ENCODE results near the gene NOA1.
A peak's percentile ranks its signal among the peaks of the same experiment; 100 is the strongest.

NOA1 gene

GRCh38 chr4:56977321-56978012 lies at the start of gene NOA1:
Gene NOA1 (minus strand): TSS chr4:56977606. CDS start chr4:56977585, 21 bp downstream.
- Histone ChIP-seq H3K36me3 (ENCODE audit: insufficient read depth, low read length) (peaks cover 41% of the 10 kb centered on the region), H3K9me3 (ENCODE audit: low read depth, low read length) (peaks cover 3% of the 10 kb centered on the region; the same call in 1 of the 2 replicates), H3K4me3 (peak within 1 kb of the TSS; percentile 91), H3K9ac (ENCODE audit: insufficient read length) (peak within 1 kb of the TSS; percentile 93), H3K27ac (peak within 1 kb of the TSS; percentile 96)
- TF ChIP-seq EZH2 (IDR thresholded peaks at IDR 0.05) (no peak), FOXP2 (optimal IDR thresholded peaks at IDR 0.05; ENCODE audit: control extremely low read depth, extremely low read length, insufficient read depth) (peak; percentile 61), POLR2AphosphoS5 (IDR thresholded peaks at IDR 0.05; ENCODE audit: borderline replicate concordance, low read depth, low read length) (peak; percentile 91)
- DNase-seq (ENCODE audit: low read depth, low spot score): peak; percentile 98

GRCh38 chr4:57023104-57023503 lies 45.7 kb upstream of the NOA1 start:
- peaks cover 94% of the 10 kb centered on the region for H3K36me3 ChIP-seq (ENCODE audit: insufficient read depth, low read length)
- H3K9me3 ChIP-seq (ENCODE audit: low read depth, low read length): no peaks in the 10 kb centered on the region
- H3K9ac ChIP-seq (ENCODE audit: insufficient read length): no peak overlapping the region
- no peak overlapping the region for H3K4me3 ChIP-seq
- H3K27ac ChIP-seq: no peak overlapping the region
- no peak for DNase-seq (ENCODE audit: low read depth, low spot score)
- TF ChIP-seq POLR2AphosphoS5 (IDR thresholded peaks at IDR 0.05; ENCODE audit: borderline replicate concordance, low read depth, low read length): no peak
- no peak for TF ChIP-seq EZH2 (IDR thresholded peaks at IDR 0.05)
- TF ChIP-seq FOXP2 (optimal IDR thresholded peaks at IDR 0.05; ENCODE audit: control extremely low read depth, extremely low read length, insufficient read depth): no peak

- Histone ChIP-seq H3K36me3 (ENCODE audit: insufficient read depth, low read length) (peaks cover 90% of the 10 kb centered on the region), H3K4me3 (no peak overlapping the region), H3K9ac (ENCODE audit: insufficient read length) (no peak overlapping the region), H3K27ac (no peak overlapping the region), H3K9me3 (ENCODE audit: low read depth, low read length) (no peaks in the 10 kb centered on the region)
- DNase-seq (ENCODE audit: low read depth, low spot score): no peak
- TF ChIP-seq EZH2 (IDR thresholded peaks at IDR 0.05) (no peak), POLR2AphosphoS5 (IDR thresholded peaks at IDR 0.05; ENCODE audit: borderline replicate concordance, low read depth, low read length) (no peak), FOXP2 (optimal IDR thresholded peaks at IDR 0.05; ENCODE audit: control extremely low read depth, extremely low read length, insufficient read depth) (no peak)
Measured at GRCh38 chr4:57020467-57021101, 43.2 kb upstream of the NOA1 start.

GRCh38 chr4:57018980-57019379 lies 41.6 kb upstream of the NOA1 start:
- Histone ChIP-seq H3K9ac (ENCODE audit: insufficient read length) (no peak overlapping the region), H3K27ac (no peak overlapping the region), H3K9me3 (ENCODE audit: low read depth, low read length) (no peaks in the 10 kb centered on the region), H3K36me3 (ENCODE audit: insufficient read depth, low read length) (peaks cover 86% of the 10 kb centered on the region), H3K4me3 (no peak overlapping the region)
- DNase-seq (ENCODE audit: low read depth, low spot score): no peak
- no peak for TF ChIP-seq FOXP2 (optimal IDR thresholded peaks at IDR 0.05; ENCODE audit: control extremely low read depth, extremely low read length, insufficient read depth)
- no peak for TF ChIP-seq EZH2 (IDR thresholded peaks at IDR 0.05)
- TF ChIP-seq POLR2AphosphoS5 (IDR thresholded peaks at IDR 0.05; ENCODE audit: borderline replicate concordance, low read depth, low read length): no peak

- Histone ChIP-seq H3K27ac (no peak overlapping the region), H3K9ac (ENCODE audit: insufficient read length) (no peak overlapping the region), H3K36me3 (ENCODE audit: insufficient read depth, low read length) (peaks cover 72% of the 10 kb centered on the region), H3K4me3 (no peak overlapping the region), H3K9me3 (ENCODE audit: low read depth, low read length) (no peaks in the 10 kb centered on the region)
- TF ChIP-seq POLR2AphosphoS5 (IDR thresholded peaks at IDR 0.05; ENCODE audit: borderline replicate concordance, low read depth, low read length): no peak
- DNase-seq (ENCODE audit: low read depth, low spot score): no peak
Measured at GRCh38 chr4:57013543-57014120, 36.2 kb upstream of the NOA1 start.

GRCh38 chr4:56999751-57000150 lies 22.3 kb upstream of the NOA1 start:
- TF ChIP-seq POLR2AphosphoS5 (IDR thresholded peaks at IDR 0.05; ENCODE audit: borderline replicate concordance, low read depth, low read length): no peak
- H3K4me3 ChIP-seq: no peak overlapping the region
- no peak overlapping the region for H3K9ac ChIP-seq (ENCODE audit: insufficient read length)
- no peak overlapping the region for H3K27ac ChIP-seq
- H3K9me3 ChIP-seq (ENCODE audit: low read depth, low read length): no peaks in the 10 kb centered on the region
- H3K36me3 ChIP-seq (ENCODE audit: insufficient read depth, low read length): peaks cover 87% of the 10 kb centered on the region
- no peak for DNase-seq (ENCODE audit: low read depth, low spot score)

GRCh38 chr4:56995525-56995924 lies 18.1 kb upstream of the NOA1 start:
- H3K9ac ChIP-seq (ENCODE audit: insufficient read length): no peak overlapping the region
- peaks cover 87% of the 10 kb centered on the region for H3K36me3 ChIP-seq (ENCODE audit: insufficient read depth, low read length)
- no peak for TF ChIP-seq FOXP2 (optimal IDR thresholded peaks at IDR 0.05; ENCODE audit: control extremely low read depth, extremely low read length, insufficient read depth)
- no peak for TF ChIP-seq POLR2AphosphoS5 (IDR thresholded peaks at IDR 0.05; ENCODE audit: borderline replicate concordance, low read depth, low read length)
- no peak for TF ChIP-seq EZH2 (IDR thresholded peaks at IDR 0.05)
- H3K27ac ChIP-seq: peak overlapping the region; percentile 1; the same call in 1 of the 2 replicates
- no peak overlapping the region for H3K4me3 ChIP-seq
- H3K9me3 ChIP-seq (ENCODE audit: low read depth, low read length): no peaks in the 10 kb centered on the region
- DNase-seq (ENCODE audit: low read depth, low spot score): no peak

- Histone ChIP-seq H3K4me3 (no peak overlapping the region), H3K9me3 (ENCODE audit: low read depth, low read length) (no peaks in the 10 kb centered on the region), H3K9ac (ENCODE audit: insufficient read length) (no peak overlapping the region), H3K27ac (peak overlapping the region; percentile 44; the same call in 1 of the 2 replicates), H3K36me3 (ENCODE audit: insufficient read depth, low read length) (peaks cover 88% of the 10 kb centered on the region)
- TF ChIP-seq POLR2AphosphoS5 (IDR thresholded peaks at IDR 0.05; ENCODE audit: borderline replicate concordance, low read depth, low read length): no peak
- no peak for TF ChIP-seq EZH2 (IDR thresholded peaks at IDR 0.05)
- TF ChIP-seq FOXP2 (optimal IDR thresholded peaks at IDR 0.05; ENCODE audit: control extremely low read depth, extremely low read length, insufficient read depth): no peak
- no peak for DNase-seq (ENCODE audit: low read depth, low spot score)
Measured at GRCh38 chr4:56990109-56990905, 12.9 kb upstream of the NOA1 start.

Measured in SK-N-MC (cell line).